Measurements from ENCODE around the gene PLEKHH2.
A peak's percentile ranks its signal among the peaks of the same experiment; 100 is the strongest.
"Not testable (repeated sequence)": the region's sequence is repeated elsewhere in the genome, so short reads cannot be mapped to it uniquely, and the experiment has no call there.

The PLEKHH2 gene

DNA sequence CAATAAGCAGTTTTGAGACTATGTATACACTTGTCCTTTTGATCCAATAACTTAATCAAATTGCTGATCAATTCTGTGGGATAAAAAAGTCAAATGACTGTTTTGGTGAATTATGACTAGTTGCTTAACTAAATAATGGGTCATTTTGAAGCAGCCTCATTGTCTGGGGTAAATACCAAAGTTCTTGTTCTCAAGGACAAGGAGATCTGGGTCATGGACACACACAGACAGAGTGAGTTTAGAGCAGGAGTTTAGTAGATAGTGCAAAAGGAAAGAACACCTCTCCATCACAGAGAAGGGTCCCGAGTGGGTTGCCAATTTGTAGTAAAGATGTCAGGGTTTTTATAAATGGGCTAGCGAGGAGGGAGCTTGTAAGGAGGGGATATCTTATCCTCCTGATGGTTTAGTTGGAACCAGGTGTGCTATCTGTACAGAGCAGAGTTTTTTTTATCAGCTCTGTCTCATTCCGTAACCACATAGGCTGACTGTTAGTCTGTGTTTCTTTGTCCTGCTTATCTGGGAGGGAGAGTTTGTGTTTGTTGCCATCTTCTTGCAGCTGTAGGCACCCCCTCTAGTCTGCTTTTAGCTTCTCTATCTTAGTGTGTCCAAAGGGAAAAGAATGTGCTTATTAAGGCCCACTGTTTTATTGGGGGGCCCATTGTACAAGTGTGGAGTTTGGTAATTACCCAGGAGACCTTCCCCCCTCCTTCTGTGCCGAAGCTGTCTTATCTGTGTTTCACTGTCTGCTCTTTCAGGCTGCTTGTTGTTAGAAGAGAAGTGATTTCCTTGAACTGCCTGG is 87.9 kb downstream of the PLEKHH2 start:
- Histone ChIP-seq H3K4me3 (ENCODE audit: low read depth, low read length) (no peak overlapping the region), H3K27me3 (ENCODE audit: control insufficient read depth, insufficient read depth, low read length) (no peaks in the 10 kb centered on the region), H3K9ac (ENCODE audit: low read depth, low read length) (no peak overlapping the region), H3K4me1 (ENCODE audit: control insufficient read depth, insufficient read depth, low read length) (peaks cover 19% of the 10 kb centered on the region), H3K36me3 (ENCODE audit: control insufficient read depth, insufficient read depth, low read length) (no peaks in the 10 kb centered on the region), H3K27ac (ENCODE audit: low read depth, low read length) (no peak overlapping the region), H3K9me3 (ENCODE audit: control insufficient read depth, insufficient read depth, low read length) (no peaks in the 10 kb centered on the region)

DNA sequence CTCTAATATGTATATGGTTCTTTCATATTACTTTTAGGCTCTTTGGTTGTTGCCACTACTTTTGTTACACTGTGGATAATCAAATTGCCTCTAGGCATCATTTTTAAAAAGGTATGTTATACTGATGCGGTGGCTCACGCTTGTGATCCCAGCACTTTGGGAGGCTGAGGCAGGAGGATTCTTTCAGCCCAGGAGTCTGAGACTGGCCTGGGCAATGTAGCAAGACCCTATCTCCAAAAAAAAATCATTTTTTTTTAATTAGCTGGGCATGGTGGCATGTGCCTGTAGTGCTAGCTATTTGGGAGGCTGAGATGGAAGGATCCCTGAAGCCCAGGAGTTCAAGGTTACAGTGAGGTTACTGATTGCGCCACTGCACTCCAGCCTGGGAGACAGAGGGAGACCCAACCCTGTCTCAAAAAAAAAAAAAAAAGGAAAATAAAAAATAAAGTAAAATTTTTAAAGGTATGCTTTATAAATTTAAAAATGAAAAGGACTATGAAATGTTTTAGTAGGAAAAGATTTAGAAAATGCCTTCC is 88.7 kb downstream of the PLEKHH2 start:
- Histone ChIP-seq H3K36me3 (ENCODE audit: control insufficient read depth, insufficient read depth, low read length) (no peaks in the 10 kb centered on the region), H3K4me1 (ENCODE audit: control insufficient read depth, insufficient read depth, low read length) (peaks cover 21% of the 10 kb centered on the region), H3K27me3 (ENCODE audit: control insufficient read depth, insufficient read depth, low read length) (no peaks in the 10 kb centered on the region), H3K4me3 (ENCODE audit: low read depth, low read length) (no peak overlapping the region), H3K9me3 (ENCODE audit: control insufficient read depth, insufficient read depth, low read length) (no peaks in the 10 kb centered on the region), H3K9ac (ENCODE audit: low read depth, low read length) (no peak overlapping the region), H3K27ac (ENCODE audit: low read depth, low read length) (no peak overlapping the region)

DNA sequence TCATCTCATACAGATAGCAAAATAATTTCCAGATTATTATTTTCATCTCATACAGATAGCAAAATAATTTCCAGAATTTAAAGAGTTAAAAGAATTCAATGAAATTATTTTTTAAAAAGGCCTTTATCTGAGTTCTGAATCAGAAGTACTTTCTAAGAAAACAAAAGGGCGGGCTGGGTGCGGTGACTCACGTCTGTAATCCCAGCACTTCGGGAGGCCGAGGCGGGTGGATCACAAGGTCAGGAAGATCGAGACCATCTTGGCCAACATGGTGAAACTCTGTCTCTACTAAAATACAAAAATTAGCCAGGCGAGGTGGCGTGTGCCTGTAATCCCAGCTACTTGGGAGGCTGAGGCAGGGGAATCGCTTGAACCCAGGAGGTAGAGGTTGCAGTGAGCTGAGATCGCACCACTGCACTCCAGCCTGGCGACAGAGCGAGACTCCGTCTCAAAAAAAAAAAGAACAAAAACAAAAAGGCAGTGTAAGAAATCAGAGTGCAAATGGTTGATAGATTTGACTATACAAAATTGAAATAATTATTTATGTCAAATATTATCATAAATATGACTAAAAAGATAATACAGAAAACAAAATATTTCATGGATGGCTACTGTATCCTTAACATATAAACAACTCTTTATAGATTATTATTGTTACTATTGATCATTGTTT is 90.0 kb downstream of the PLEKHH2 start:
- not testable (repeated sequence) for H3K9me3 ChIP-seq (ENCODE audit: control insufficient read depth, insufficient read depth, low read length); H3K36me3 ChIP-seq (ENCODE audit: control insufficient read depth, insufficient read depth, low read length); H3K27me3 ChIP-seq (ENCODE audit: control insufficient read depth, insufficient read depth, low read length); H3K9ac ChIP-seq (ENCODE audit: low read depth, low read length); H3K27ac ChIP-seq (ENCODE audit: low read depth, low read length); H3K4me3 ChIP-seq (ENCODE audit: low read depth, low read length)
- H3K4me1 ChIP-seq (ENCODE audit: control insufficient read depth, insufficient read depth, low read length), result peaks cover 21% of the 10 kb centered on the region

DNA sequence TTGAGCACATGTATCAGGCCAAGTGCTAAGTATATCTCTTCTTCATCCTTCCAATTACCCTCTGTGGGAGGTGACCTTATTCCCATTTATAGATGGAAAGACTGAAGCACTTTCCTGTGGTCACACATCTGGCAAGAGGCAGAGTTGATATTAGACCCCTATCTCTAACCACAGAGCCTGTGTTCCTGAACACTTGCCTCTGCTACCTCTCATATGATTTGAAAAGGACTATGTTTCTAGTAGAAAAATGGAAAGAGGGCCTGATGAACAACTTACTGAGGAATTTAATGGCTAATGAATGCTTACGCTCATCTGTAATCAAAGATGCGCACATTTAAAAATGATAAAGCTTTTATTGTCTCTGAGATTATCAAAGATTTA is 90.6 kb downstream of the PLEKHH2 start:
- no peak overlapping the region for H3K27ac ChIP-seq (ENCODE audit: low read depth, low read length)

DNA sequence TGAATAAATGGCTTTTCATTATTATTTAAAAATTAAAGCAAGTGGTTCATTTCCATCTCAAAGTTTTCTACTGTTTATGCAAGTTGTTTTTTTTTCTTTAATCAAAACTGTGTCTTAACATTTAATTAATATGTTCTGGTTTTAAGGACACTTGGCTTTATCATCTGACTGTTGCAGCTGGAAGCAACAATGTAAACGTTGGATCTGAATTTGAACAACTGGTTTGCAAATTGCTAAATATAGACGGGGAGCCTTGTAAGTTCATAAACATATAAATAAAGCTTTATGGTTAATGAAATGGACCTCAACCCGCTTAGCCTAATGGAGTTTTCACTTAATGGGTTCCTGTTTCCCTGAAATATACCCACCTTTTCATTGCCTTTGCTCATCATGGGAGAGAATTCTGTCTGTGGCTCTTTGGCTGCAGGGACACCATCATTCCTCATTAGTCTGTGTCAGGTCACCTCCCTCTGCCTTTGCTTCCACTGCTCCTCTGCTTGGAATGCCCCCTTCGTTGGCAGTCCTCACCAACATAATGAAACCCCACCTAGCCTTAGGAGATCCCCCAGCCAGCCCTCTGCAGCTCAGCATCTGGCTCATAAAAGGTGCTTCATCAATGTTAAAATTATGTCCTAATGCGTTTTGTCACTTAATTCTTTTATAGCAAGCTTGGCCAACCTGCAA is 92.6 kb downstream of the PLEKHH2 start:
- H3K27me3 ChIP-seq (ENCODE audit: control insufficient read depth, insufficient read depth, low read length), result no peaks in the 10 kb centered on the region

More for the DNA sequence above, 90.6 kb downstream of the PLEKHH2 start:
- no peaks in the 10 kb centered on the region for H3K27me3 ChIP-seq (ENCODE audit: control insufficient read depth, insufficient read depth, low read length)
- no peaks in the 10 kb centered on the region for H3K9me3 ChIP-seq (ENCODE audit: control insufficient read depth, insufficient read depth, low read length)
- no peak overlapping the region for H3K4me3 ChIP-seq (ENCODE audit: low read depth, low read length)
- peaks cover 21% of the 10 kb centered on the region for H3K4me1 ChIP-seq (ENCODE audit: control insufficient read depth, insufficient read depth, low read length)
- no peaks in the 10 kb centered on the region for H3K36me3 ChIP-seq (ENCODE audit: control insufficient read depth, insufficient read depth, low read length)
- H3K9ac ChIP-seq (ENCODE audit: low read depth, low read length), result no peak overlapping the region

DNA sequence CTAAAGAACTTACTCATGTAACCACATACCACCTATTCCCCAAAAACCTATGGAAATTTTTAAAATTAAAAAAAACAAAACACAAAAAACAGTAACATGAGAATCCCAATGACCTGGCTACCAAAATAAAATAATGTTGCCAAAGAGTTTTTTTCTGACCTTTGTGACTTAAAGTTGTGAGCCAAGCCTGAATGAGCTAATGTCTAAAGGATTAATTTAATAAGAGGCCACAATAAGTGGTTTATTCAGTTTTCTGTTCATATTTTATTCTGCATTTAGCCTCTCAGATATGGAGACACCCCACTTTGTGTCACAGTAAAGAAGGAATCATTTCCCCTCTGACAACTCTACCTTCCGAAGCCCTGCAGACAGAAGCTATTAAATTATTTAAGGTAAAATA is 94.2 kb downstream of the PLEKHH2 start:
- no peak overlapping the region for H3K4me3 ChIP-seq (ENCODE audit: low read depth, low read length)
- H3K4me1 ChIP-seq (ENCODE audit: control insufficient read depth, insufficient read depth, low read length), result peaks cover 13% of the 10 kb centered on the region
- H3K27ac ChIP-seq (ENCODE audit: low read depth, low read length), result no peak overlapping the region
- H3K27me3 ChIP-seq (ENCODE audit: control insufficient read depth, insufficient read depth, low read length), result no peaks in the 10 kb centered on the region
- H3K9ac ChIP-seq (ENCODE audit: low read depth, low read length), result no peak overlapping the region
- no peaks in the 10 kb centered on the region for H3K9me3 ChIP-seq (ENCODE audit: control insufficient read depth, insufficient read depth, low read length)
- H3K36me3 ChIP-seq (ENCODE audit: control insufficient read depth, insufficient read depth, low read length), result no peaks in the 10 kb centered on the region

More for the DNA sequence above, 92.6 kb downstream of the PLEKHH2 start:
- Histone ChIP-seq H3K9ac (ENCODE audit: low read depth, low read length) (no peak overlapping the region), H3K4me3 (ENCODE audit: low read depth, low read length) (no peak overlapping the region), H3K4me1 (ENCODE audit: control insufficient read depth, insufficient read depth, low read length) (peaks cover 20% of the 10 kb centered on the region), H3K9me3 (ENCODE audit: control insufficient read depth, insufficient read depth, low read length) (no peaks in the 10 kb centered on the region), H3K36me3 (ENCODE audit: control insufficient read depth, insufficient read depth, low read length) (no peaks in the 10 kb centered on the region), H3K27ac (ENCODE audit: low read depth, low read length) (peak overlapping the region; percentile 57)

DNA sequence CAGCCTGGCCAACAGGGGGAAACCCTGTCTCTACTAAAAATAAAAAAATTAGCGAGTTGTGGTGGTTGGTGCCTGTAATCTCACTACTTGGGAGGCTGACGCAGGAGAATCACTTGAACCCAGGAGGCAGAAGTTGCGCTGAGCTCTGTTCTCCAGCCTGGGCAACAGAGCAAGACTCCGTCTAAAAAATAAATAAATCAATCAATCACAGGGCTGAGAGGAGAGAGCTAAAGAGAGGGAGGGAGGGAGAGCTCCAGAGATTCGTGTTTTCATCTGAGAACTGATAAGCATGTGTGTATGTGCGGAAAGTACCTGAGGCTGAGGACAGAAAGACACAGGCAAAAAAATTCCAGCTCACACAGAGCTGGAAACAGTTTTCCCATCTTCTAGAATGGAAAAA is 99.6 kb downstream of the PLEKHH2 start:
- Histone ChIP-seq H3K36me3 (ENCODE audit: control insufficient read depth, insufficient read depth, low read length) (no peaks in the 10 kb centered on the region), H3K9me3 (ENCODE audit: control insufficient read depth, insufficient read depth, low read length) (no peaks in the 10 kb centered on the region), H3K4me3 (ENCODE audit: low read depth, low read length) (no peak overlapping the region), H3K27me3 (ENCODE audit: control insufficient read depth, insufficient read depth, low read length) (no peaks in the 10 kb centered on the region), H3K4me1 (ENCODE audit: control insufficient read depth, insufficient read depth, low read length) (no peaks in the 10 kb centered on the region), H3K9ac (ENCODE audit: low read depth, low read length) (no peak overlapping the region), H3K27ac (ENCODE audit: low read depth, low read length) (no peak overlapping the region)

DNA sequence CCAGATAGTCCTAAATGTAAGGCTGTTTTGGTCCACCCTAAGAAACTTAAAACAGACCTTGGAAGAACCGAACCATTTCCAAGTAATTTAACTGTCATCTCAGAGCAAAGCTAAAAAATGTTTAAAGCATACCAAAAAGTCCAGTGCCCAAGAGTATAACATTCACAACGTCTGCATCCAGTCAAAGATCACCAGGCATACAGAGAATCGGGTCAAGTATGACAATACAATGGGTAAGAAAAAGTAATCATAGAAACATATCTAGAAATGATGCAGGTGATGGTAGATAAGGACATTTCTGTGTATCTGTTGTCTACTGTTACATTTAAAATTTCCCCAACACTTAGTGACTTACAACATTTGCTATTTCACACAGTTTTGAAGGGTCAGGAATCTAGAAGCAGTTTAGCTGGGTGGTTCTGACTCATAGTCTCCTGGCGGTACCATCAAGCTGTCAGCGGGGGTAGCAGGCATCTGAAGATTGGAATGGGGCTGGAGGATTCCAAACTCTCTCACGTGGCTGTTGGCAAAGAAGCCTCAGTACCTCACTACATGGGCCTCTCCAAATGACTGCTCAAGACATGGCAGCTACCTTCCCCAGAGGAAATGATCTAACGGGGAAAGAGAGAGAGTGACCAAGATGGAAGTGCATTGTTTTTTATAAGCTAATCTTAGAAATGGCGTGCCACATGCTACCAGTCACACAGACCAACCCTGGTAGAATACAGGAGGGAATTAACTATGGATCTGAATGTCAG is 100.2 kb downstream of the PLEKHH2 start:
- H3K27ac ChIP-seq (ENCODE audit: low read depth, low read length), result no peak overlapping the region

DNA sequence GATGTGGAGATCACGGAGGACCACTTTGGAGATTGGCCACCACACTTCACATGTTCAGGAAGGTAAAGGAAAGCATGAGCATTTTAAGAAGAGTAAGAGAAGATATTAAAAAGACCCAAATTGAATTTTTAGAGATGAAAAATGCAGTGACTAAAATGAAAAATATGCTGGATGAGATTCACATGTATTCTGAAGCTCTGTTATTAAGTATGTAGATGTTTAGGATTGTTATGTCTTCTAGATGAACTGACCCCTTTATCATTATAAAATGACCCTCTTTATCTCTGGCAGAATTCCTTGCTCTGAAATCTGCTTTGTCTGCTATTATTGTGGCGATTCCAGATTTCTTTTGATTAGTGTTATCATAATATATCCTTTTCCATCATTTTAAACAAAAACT is 100.8 kb downstream of the PLEKHH2 start:
- Histone ChIP-seq H3K4me3 (ENCODE audit: low read depth, low read length) (no peak overlapping the region), H3K27me3 (ENCODE audit: control insufficient read depth, insufficient read depth, low read length) (no peaks in the 10 kb centered on the region), H3K9ac (ENCODE audit: low read depth, low read length) (no peak overlapping the region), H3K4me1 (ENCODE audit: control insufficient read depth, insufficient read depth, low read length) (no peaks in the 10 kb centered on the region), H3K36me3 (ENCODE audit: control insufficient read depth, insufficient read depth, low read length) (no peaks in the 10 kb centered on the region), H3K27ac (ENCODE audit: low read depth, low read length) (no peak overlapping the region), H3K9me3 (ENCODE audit: control insufficient read depth, insufficient read depth, low read length) (no peaks in the 10 kb centered on the region)

More for the DNA sequence above, 100.2 kb downstream of the PLEKHH2 start:
- no peaks in the 10 kb centered on the region for H3K9me3 ChIP-seq (ENCODE audit: control insufficient read depth, insufficient read depth, low read length)
- no peaks in the 10 kb centered on the region for H3K27me3 ChIP-seq (ENCODE audit: control insufficient read depth, insufficient read depth, low read length)
- no peaks in the 10 kb centered on the region for H3K4me1 ChIP-seq (ENCODE audit: control insufficient read depth, insufficient read depth, low read length)
- no peaks in the 10 kb centered on the region for H3K36me3 ChIP-seq (ENCODE audit: control insufficient read depth, insufficient read depth, low read length)
- H3K4me3 ChIP-seq (ENCODE audit: low read depth, low read length), result no peak overlapping the region
- H3K9ac ChIP-seq (ENCODE audit: low read depth, low read length), result no peak overlapping the region

DNA sequence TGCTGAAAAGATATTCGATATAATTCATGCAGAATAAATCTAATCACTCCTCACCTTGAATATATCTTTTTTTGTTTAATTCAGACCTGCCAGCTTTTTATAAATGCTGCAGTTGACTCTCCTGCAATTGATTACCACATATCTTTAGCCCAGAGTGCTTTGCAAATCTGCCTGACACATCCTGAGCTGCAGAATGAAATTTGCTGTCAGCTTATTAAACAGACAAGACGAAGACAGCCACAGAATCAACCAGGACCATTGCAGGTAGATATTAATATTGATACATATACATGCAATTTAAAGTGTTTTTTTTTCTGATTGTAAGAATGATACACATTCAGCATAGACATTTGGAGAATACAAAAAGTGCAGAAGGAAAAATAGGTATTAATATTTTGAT is 101.2 kb downstream of the PLEKHH2 start:
- Histone ChIP-seq H3K4me3 (ENCODE audit: low read depth, low read length) (no peak overlapping the region), H3K27me3 (ENCODE audit: control insufficient read depth, insufficient read depth, low read length) (no peaks in the 10 kb centered on the region), H3K27ac (ENCODE audit: low read depth, low read length) (no peak overlapping the region), H3K9me3 (ENCODE audit: control insufficient read depth, insufficient read depth, low read length) (no peaks in the 10 kb centered on the region), H3K4me1 (ENCODE audit: control insufficient read depth, insufficient read depth, low read length) (no peaks in the 10 kb centered on the region), H3K36me3 (ENCODE audit: control insufficient read depth, insufficient read depth, low read length) (no peaks in the 10 kb centered on the region), H3K9ac (ENCODE audit: low read depth, low read length) (no peak overlapping the region)
